SK-N-SH treated with all-trans-retinoic acid at 6 μM for 48 hours (cell line): ENCODE data around the gene EIF3M.

Experiments used
- CSDC2 ChIP-seq: fragments of 250-450 bp; sonication (Bioruptor Pico); IDR thresholded peaks from 2 replicates; pipeline ENCODE4 v1.5.0; 2020; ENCODE audit warnings: mild to moderate bottlenecking, moderate library complexity
- CSRNP3 ChIP-seq: fragments of 250-450 bp; sonication (Bioruptor Pico); IDR thresholded peaks from 2 replicates; pipeline ENCODE4 v1.5.1; 2021; ENCODE audit warnings: mild to moderate bottlenecking, moderate library complexity
- ESRRG ChIP-seq: fragments of 250-450 bp; sonication (Bioruptor Pico); IDR thresholded peaks from 2 replicates; pipeline ENCODE4 v1.6.1; 2021; ENCODE audit warnings: mild to moderate bottlenecking
- PATZ1 ChIP-seq: fragments of 250-450 bp; sonication (Bioruptor Pico); IDR thresholded peaks from 2 replicates; pipeline ENCODE4 v1.8.0; 2020; ENCODE audit warnings: mild to moderate bottlenecking, moderate library complexity, borderline replicate concordance
- POU6F1 ChIP-seq: fragments of 250-450 bp; sonication (Bioruptor Pico); IDR thresholded peaks from 2 replicates; pipeline ENCODE4 v1.8.0; 2021; ENCODE audit warnings: low read depth, mild to moderate bottlenecking, moderate library complexity, borderline replicate concordance
- RARB ChIP-seq: fragments of 250-450 bp; sonication (Bioruptor Pico); IDR thresholded peaks from 2 replicates; pipeline ENCODE4 v1.8.0; 2021; ENCODE audit warnings: mild to moderate bottlenecking, moderate library complexity
- SNAI2 ChIP-seq: fragments of 250-450 bp; sonication (Bioruptor Pico); IDR thresholded peaks from 2 replicates; pipeline ENCODE4 v1.5.0; 2020; ENCODE audit warnings: mild to moderate bottlenecking, moderate library complexity
- TOX ChIP-seq: fragments of 250-450 bp; sonication (Bioruptor Pico); IDR thresholded peaks from 2 replicates; pipeline ENCODE4 v1.8.0; 2021; ENCODE audit warnings: mild to moderate bottlenecking, moderate library complexity, borderline replicate concordance

DNA sequence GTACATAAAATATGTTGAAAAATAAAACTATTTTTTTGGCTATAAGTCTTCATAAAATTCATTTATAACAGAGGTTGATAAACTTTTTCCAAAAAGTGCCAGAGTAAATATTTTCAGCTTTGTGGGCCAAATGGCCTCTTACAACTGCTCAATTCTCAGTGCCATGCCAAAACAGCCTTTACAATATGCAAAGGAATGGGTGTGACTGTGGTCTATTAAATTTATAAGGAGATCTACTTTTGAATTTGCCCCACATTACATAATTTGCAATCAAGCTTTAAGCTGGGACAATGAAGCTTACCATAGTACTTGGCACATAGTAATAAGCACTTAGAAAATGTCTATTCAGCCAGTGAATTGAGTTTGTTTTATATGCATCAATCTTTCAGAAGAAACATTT lies 22.6 kb downstream of the EIF3M start:
- TF ChIP-seq SNAI2 (CRISPR knock-in tag) (no peak), TOX (CRISPR knock-in tag) (no peak), CSRNP3 (CRISPR knock-in tag) (no peak), ESRRG (no peak), POU6F1 (CRISPR knock-in tag) (no peak), RARB (CRISPR knock-in tag) (no peak), PATZ1 (CRISPR knock-in tag) (no peak), CSDC2 (CRISPR knock-in tag) (no peak)
